Right lobe of liver (tissue), 4 donors: Measurements from ENCODE around the gene CCDC33.

Experiments
- CTCF ChIP-seq, 4 donors: fragments of 200-600 bp in 3 of 4; fragments of 450-650 bp in 1 of 4; IDR thresholded peaks; one replicate each; pipeline versions ENCODE4 v1.5.1 to v1.8.0; 2016 to 2022; ENCODE audit warnings: antibody characterized with exemption in 4 of 4, mild to moderate bottlenecking in 2 of 4
- POLR2A ChIP-seq: fragments of 450-650 bp; IDR thresholded peaks from one replicate; pipeline ENCODE4 v1.6.1; 2017; ENCODE audit warnings: antibody characterized with exemption, mild to moderate bottlenecking
- donor health status: DM: no; HTN: no; CAD: no.
- donor health status: DM: no; HTN: no; CAD: no.
- donor health status: DM: no; HTN: yes; CAD: no.

GRCh38 chr15:74382004-74382816, 146.1 kb downstream of the CCDC33 start:
- TF ChIP-seq CTCF (IDR thresholded peaks at IDR 0.05) (peak; percentile 93 to 99 (median 96)), POLR2A (no peak)
